Osteoblast (primary cell): ENCODE data around the gene NRDC. TPM values are rescaled to one million over a fixed set of nuclear protein-coding genes. Genes with fewer than 3 reads are reported as not detected.
A peak's percentile ranks its signal among the peaks of the same experiment; 100 is the strongest.

ENCODE experiments used
- DNase-seq: peaks from one replicate; pipeline ENCODE4 v3.0.0; 2011; ENCODE audit warnings: low spot score, mixed read lengths; ENCODE audit not compliant: insufficient read length; ENCODE audit errors: missing footprints
- H2AFZ ChIP-seq: 2 replicates; pipeline ENCODE4 v1.6.0; 2011; ENCODE audit warnings: mild to moderate bottlenecking, low read length
- H3K27ac ChIP-seq: 2 replicates; pipeline ENCODE4 v1.5.1; 2011; ENCODE audit warnings: mild to moderate bottlenecking, low read depth, low read length, moderate library complexity
- H3K27me3 ChIP-seq: 2 replicates; pipeline ENCODE4 v1.6.0; 2012; ENCODE audit warnings: mild to moderate bottlenecking, control low read depth, inconsistent platforms, low read length, moderate library complexity; ENCODE audit not compliant: insufficient read depth
- H3K36me3 ChIP-seq: 2 replicates; pipeline ENCODE4 v1.5.1; 2011; ENCODE audit warnings: mild to moderate bottlenecking, low read length, control low read depth, moderate library complexity; ENCODE audit not compliant: insufficient read depth
- H3K4me1 ChIP-seq: 2 replicates; pipeline ENCODE4 v1.5.1; 2011; ENCODE audit warnings: mild to moderate bottlenecking, low read length, control low read depth, moderate library complexity; ENCODE audit not compliant: insufficient read depth
- H3K4me2 ChIP-seq: 2 replicates; pipeline ENCODE4 v1.6.0; 2011; ENCODE audit warnings: mild to moderate bottlenecking, low read length; ENCODE audit not compliant: insufficient read depth
- H3K4me3 ChIP-seq: fragments of 200-600 bp; sonication (generic); 3 replicates; pipeline ENCODE4 v1.5.1; 2012; ENCODE audit warnings: mild to moderate bottlenecking, low read length, inconsistent platforms; ENCODE audit not compliant: insufficient read depth
- H3K79me2 ChIP-seq: 2 replicates; pipeline ENCODE4 v1.6.0; 2012; ENCODE audit warnings: mild to moderate bottlenecking, low read length, control low read depth, inconsistent platforms; ENCODE audit not compliant: insufficient read depth
- H3K9me3 ChIP-seq: 2 replicates; pipeline ENCODE4 v1.5.1; 2011; ENCODE audit warnings: low read depth, low read length, control low read depth
- H4K20me1 ChIP-seq: 2 replicates; pipeline ENCODE4 v1.6.0; 2012; ENCODE audit warnings: mild to moderate bottlenecking, low read length, control low read depth; ENCODE audit not compliant: insufficient read depth
- total RNA-seq: library from RNA; depleted of rRNA; stranded (reverse); fragments of >200 nt; gene quantifications from 2 replicates; pipeline ENCODE4 v1.2.3, GENCODE V29; 2012
- TF ChIP-seq, protein P1 (sequence below): IDR thresholded peaks from 2 replicates; pipeline ENCODE4 v1.5.1; 2011; ENCODE audit warnings: mild to moderate bottlenecking, low read depth, low read length, moderate library complexity; ENCODE audit errors: extremely low read depth

NRDC gene
- total RNA-seq, 1 donor = 81.4 TPM

DNA sequence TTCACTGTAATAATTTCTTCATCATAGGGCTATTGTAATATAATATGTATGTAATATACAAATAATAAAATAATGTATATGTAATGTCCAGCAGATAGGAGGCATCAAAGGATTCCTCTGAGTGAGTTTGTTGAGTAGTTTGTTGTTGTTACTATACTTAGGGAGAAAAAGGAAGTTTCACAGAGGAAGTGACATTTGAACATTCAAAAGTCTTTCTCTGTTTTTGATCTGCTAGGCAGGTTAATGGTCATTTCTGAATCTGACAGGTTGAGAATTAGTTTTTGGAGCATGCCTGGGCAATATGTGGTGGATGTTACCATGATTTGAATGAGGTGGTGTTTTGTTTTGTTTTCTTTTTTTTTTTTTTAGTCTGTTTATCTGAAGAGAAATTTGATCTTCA, 102.1 kb downstream of the NRDC start:
- Histone ChIP-seq H3K9me3 (no peaks in the 10 kb centered on the region), H3K36me3 (peaks cover 26% of the 10 kb centered on the region), H4K20me1 (no peaks in the 10 kb centered on the region), H3K4me3 (no peak overlapping the region), H3K4me2 (no peak overlapping the region), H3K79me2 (no peaks in the 10 kb centered on the region), H2AFZ (no peak overlapping the region), H3K27me3 (no peaks in the 10 kb centered on the region), H3K4me1 (peaks cover 3% of the 10 kb centered on the region), H3K27ac (no peak overlapping the region)
- no peak for DNase-seq
- TF ChIP-seq, protein P1, sequence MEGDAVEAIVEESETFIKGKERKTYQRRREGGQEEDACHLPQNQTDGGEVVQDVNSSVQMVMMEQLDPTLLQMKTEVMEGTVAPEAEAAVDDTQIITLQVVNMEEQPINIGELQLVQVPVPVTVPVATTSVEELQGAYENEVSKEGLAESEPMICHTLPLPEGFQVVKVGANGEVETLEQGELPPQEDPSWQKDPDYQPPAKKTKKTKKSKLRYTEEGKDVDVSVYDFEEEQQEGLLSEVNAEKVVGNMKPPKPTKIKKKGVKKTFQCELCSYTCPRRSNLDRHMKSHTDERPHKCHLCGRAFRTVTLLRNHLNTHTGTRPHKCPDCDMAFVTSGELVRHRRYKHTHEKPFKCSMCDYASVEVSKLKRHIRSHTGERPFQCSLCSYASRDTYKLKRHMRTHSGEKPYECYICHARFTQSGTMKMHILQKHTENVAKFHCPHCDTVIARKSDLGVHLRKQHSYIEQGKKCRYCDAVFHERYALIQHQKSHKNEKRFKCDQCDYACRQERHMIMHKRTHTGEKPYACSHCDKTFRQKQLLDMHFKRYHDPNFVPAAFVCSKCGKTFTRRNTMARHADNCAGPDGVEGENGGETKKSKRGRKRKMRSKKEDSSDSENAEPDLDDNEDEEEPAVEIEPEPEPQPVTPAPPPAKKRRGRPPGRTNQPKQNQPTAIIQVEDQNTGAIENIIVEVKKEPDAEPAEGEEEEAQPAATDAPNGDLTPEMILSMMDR = no peak

DNA sequence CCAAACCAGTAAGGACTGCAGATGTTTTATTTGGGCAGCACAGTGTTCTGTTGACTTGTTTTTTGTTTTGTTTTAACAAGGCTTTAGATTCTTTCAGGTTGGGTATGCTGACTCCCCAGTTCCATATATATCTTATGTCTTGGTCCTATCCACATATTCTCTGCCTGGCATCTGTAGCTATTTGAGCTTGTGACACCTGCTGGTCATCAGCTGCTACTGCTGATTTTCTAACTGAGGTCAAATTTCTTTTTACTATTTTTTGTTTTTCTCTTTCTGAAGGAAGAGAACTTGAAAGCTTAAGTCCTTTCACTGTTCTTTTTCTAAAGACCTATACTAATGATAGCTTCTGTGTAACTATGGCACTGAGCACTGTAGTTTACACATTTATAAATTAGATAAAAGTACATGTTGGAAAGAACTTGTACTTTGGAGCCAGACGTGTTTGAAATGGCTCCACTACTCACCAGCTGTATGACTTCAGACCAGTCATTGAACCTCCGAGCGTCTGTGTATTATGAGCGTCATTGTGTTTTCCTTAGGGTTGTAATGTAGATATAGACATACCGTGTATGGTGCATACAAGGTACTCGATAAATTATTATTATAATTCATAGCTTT, 109.4 kb downstream of the NRDC start:
- Histone ChIP-seq H3K27me3 (no peaks in the 10 kb centered on the region), H3K4me2 (no peak overlapping the region), H2AFZ (no peak overlapping the region), H3K4me3 (no peak overlapping the region), H3K4me1 (peaks cover 3% of the 10 kb centered on the region), H3K36me3 (peaks cover 32% of the 10 kb centered on the region), H4K20me1 (no peaks in the 10 kb centered on the region), H3K27ac (no peak overlapping the region), H3K9me3 (no peaks in the 10 kb centered on the region), H3K79me2 (no peaks in the 10 kb centered on the region)
- TF ChIP-seq, protein P1 = peak; percentile 88
- peak; percentile 68 for DNase-seq

DNA sequence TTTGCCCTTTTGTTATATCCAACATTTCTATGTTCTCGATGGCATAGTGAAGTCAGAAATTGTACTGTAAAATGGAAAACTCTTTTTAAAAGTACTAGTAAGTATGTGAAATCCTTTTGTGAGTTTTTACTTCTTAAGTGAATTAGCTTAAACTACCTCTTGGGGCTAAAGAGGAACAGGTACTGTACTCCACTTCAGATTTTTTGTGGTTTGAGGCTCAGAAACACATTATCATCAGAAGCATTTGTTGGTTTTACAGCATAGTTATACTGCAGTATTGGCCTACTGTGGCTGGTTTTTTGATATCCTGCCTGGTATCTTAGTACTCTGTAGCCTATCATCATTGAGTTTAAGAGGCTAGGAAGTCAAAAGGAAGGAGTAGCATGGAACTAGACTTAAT, 117.2 kb downstream of the NRDC start:
- Histone ChIP-seq H3K9me3 (no peaks in the 10 kb centered on the region), H3K4me1 (no peaks in the 10 kb centered on the region), H3K4me3 (no peak overlapping the region), H3K27ac (no peak overlapping the region), H3K4me2 (no peak overlapping the region), H3K27me3 (no peaks in the 10 kb centered on the region), H4K20me1 (no peaks in the 10 kb centered on the region), H3K36me3 (peaks cover 24% of the 10 kb centered on the region), H3K79me2 (no peaks in the 10 kb centered on the region), H2AFZ (no peak overlapping the region)
- TF ChIP-seq, protein P1 = no peak
- DNase-seq = no peak

DNA sequence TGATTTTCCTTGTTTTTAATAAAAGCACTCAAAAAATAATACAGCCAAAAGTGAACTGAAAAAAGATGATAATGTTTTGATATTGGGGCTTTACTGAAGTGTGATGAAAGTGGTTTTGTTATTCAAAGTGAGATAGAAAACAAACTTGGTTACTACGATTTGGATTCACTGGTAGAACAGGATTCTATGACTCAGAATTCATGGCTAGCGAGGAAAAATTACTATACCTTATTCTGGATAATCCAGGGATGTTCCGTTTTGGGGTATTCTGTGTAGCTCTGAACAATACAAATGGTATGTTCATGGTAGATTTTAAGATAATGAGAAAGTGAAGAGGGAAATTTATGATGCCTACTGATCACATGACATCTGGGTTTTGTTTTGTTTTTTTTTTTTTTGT, 117.7 kb downstream of the NRDC start:
- no peak overlapping the region for H3K4me3 ChIP-seq
- no peaks in the 10 kb centered on the region for H3K4me1 ChIP-seq
- peaks cover 19% of the 10 kb centered on the region for H3K36me3 ChIP-seq
- TF ChIP-seq, protein P1 = no peak
- no peak overlapping the region for H3K4me2 ChIP-seq
- H3K9me3 ChIP-seq = no peaks in the 10 kb centered on the region
- no peaks in the 10 kb centered on the region for H4K20me1 ChIP-seq
- no peaks in the 10 kb centered on the region for H3K27me3 ChIP-seq
- DNase-seq = no peak
- H2AFZ ChIP-seq = no peak overlapping the region
- H3K27ac ChIP-seq = no peak overlapping the region
- no peaks in the 10 kb centered on the region for H3K79me2 ChIP-seq
